IMR-90 (cell line): ENCODE results near the gene LAMA2. TPM values are rescaled to one million over a fixed set of nuclear protein-coding genes. Genes with fewer than 3 reads are reported as not detected.

Experiments
- ATAC-seq: fragments of 200-7000 bp; cut with Tn5 transposase; 2 replicates; pipeline ENCODE4 v1.9.1; 2020; ENCODE audit warnings: low read depth, mild to moderate bottlenecking, moderate library complexity
- BruUV-seq: library from RNA; stranded (reverse); fragments of 400-500 nt; replicated peaks from 2 replicates; lab custom pipeline; 2021; lab: Mats Ljungman, UMichigan
- CTCF ChIA-PET: fragments of 300-600 bp; formaldehyde crosslinking; extraction: SDS; loops from one replicate; lab custom pipeline; 2021; ENCODE audit warnings: antibody characterized with exemption; lab: Yijun Ruan, JAX
- POLR2A ChIA-PET: fragments of 300-600 bp; sonication (Branson Sonifier 250); formaldehyde crosslinking; loops from one replicate; lab custom pipeline; 2022; ENCODE audit warnings: antibody characterized with exemption; ENCODE audit not compliant: unreplicated experiment; lab: Charles Lee
- DNase-seq: peaks from one replicate; pipeline ENCODE4 v3.0.0; 2013
- H2AFZ ChIP-seq: replicated peaks from 2 replicates; pipeline ENCODE3; 2013; ENCODE audit warnings: low read length, mild to moderate bottlenecking; ENCODE audit not compliant: poor library complexity
- H2AK5ac ChIP-seq: 2 replicates; pipeline ENCODE4 v1.6.1; 2013; ENCODE audit warnings: low read depth, low read length, inconsistent platforms
- H2AK9ac ChIP-seq: replicated peaks from 2 replicates; pipeline ENCODE3; 2013; ENCODE audit warnings: mild to moderate bottlenecking, low read depth, low read length, moderate library complexity; ENCODE audit not compliant: poor library complexity
- H2BK120ac ChIP-seq: 2 replicates; pipeline ENCODE4 v1.6.1; 2013; ENCODE audit warnings: low read depth, low read length, inconsistent platforms
- H2BK15ac ChIP-seq: 3 replicates; pipeline ENCODE4 v1.6.1; 2013; ENCODE audit warnings: low read depth, low read length, inconsistent platforms
- H2BK20ac ChIP-seq: 2 replicates; pipeline ENCODE4 v1.6.1; 2013; ENCODE audit warnings: low read depth, mild to moderate bottlenecking, inconsistent platforms, low read length, moderate library complexity
- H2BK5ac ChIP-seq: 2 replicates; pipeline ENCODE4 v1.6.1; 2013; ENCODE audit warnings: mild to moderate bottlenecking, low read depth, low read length, inconsistent platforms; ENCODE audit not compliant: poor library complexity, severe bottlenecking
- H3K14ac ChIP-seq: replicated peaks from 2 replicates; pipeline ENCODE4 v1.6.1; 2013; ENCODE audit warnings: low read depth, low read length, inconsistent platforms
- H3K18ac ChIP-seq: 2 replicates; pipeline ENCODE4 v1.6.1; 2013; ENCODE audit warnings: low read depth, low read length, control low read depth
- H3K23ac ChIP-seq: 2 replicates; pipeline ENCODE4 v1.6.1; 2013; ENCODE audit warnings: low read depth, low read length, inconsistent platforms
- H3K27ac ChIP-seq: 2 replicates; pipeline ENCODE4 v1.5.1; 2013; ENCODE audit warnings: mild to moderate bottlenecking, control low read depth, low read length; ENCODE audit not compliant: insufficient read depth
- H3K27me3 ChIP-seq: 2 replicates; pipeline ENCODE4 v1.6.1; 2013; ENCODE audit warnings: low read length; ENCODE audit not compliant: control insufficient read depth, insufficient read depth
- H3K36me3 ChIP-seq: 2 replicates; pipeline ENCODE4 v1.6.1; 2013; ENCODE audit warnings: low read length, mixed read lengths; ENCODE audit not compliant: control insufficient read depth, insufficient read depth
- H3K4ac ChIP-seq: 2 replicates; pipeline ENCODE4 v1.6.1; 2013; ENCODE audit warnings: low read depth, low read length, inconsistent platforms
- H3K4me1 ChIP-seq: 2 replicates; pipeline ENCODE4 v1.6.1; 2013; ENCODE audit warnings: low read length, mixed read lengths; ENCODE audit not compliant: control insufficient read depth, insufficient read depth
- H3K4me2 ChIP-seq: 2 replicates; pipeline ENCODE4 v1.6.1; 2013; ENCODE audit warnings: low read depth, mild to moderate bottlenecking, control low read depth, low read length, moderate library complexity
- H3K4me3 ChIP-seq: 2 replicates; pipeline ENCODE4 v1.5.1; 2013; ENCODE audit warnings: low read depth, mild to moderate bottlenecking, control low read depth, low read length, moderate library complexity; ENCODE audit not compliant: insufficient read depth
- H3K56ac ChIP-seq: 2 replicates; pipeline ENCODE4 v1.6.1; 2013; ENCODE audit warnings: low read length, inconsistent platforms; ENCODE audit not compliant: insufficient read depth; ENCODE audit errors: extremely low read depth
- H3K79me1 ChIP-seq, 2 experiments: 2 replicates each; pipeline ENCODE4 v1.6.1; 2013; ENCODE audit warnings: low read length in 2 of 2, inconsistent platforms in 1 of 2, low read depth in 1 of 2
- H3K9ac ChIP-seq: 2 replicates; pipeline ENCODE4 v1.6.1; 2013; ENCODE audit warnings: low read depth, low read length, control low read depth
- H3K9me1 ChIP-seq: 2 replicates; pipeline ENCODE4 v1.6.1; 2013; ENCODE audit warnings: low read length, inconsistent platforms; ENCODE audit not compliant: insufficient read depth
- H3K9me3 ChIP-seq: 2 replicates; pipeline ENCODE4 v1.6.1; 2013; ENCODE audit warnings: low read length; ENCODE audit not compliant: control insufficient read depth, insufficient read depth
- H4K20me1 ChIP-seq: 2 replicates; pipeline ENCODE4 v1.6.1; 2013; ENCODE audit warnings: low read length, inconsistent platforms; ENCODE audit not compliant: insufficient read depth
- H4K5ac ChIP-seq: 2 replicates; pipeline ENCODE4 v1.6.1; 2013; ENCODE audit warnings: mild to moderate bottlenecking, low read depth, low read length, control low read depth
- H4K8ac ChIP-seq, 2 experiments: 2 replicates each; pipeline ENCODE4 v1.6.1; 2013; ENCODE audit warnings: low read depth in 2 of 2, low read length in 2 of 2, control low read depth in 1 of 2, inconsistent platforms in 1 of 2
- H4K91ac ChIP-seq: 2 replicates; pipeline ENCODE4 v1.6.1; 2013; ENCODE audit warnings: low read depth, low read length, inconsistent platforms; ENCODE audit not compliant: insufficient read depth
- BHLHE40 ChIP-seq: fragments of 150-350 bp; IDR thresholded peaks from 2 replicates; pipeline ENCODE4 v1.6.1; 2016; ENCODE audit warnings: mild to moderate bottlenecking, low read depth, low read length
- CEBPB ChIP-seq: IDR thresholded peaks from 2 replicates; pipeline ENCODE4 v1.6.1; 2012; ENCODE audit warnings: low read depth, low read length, improper control_type of control experiment
- CHD1 ChIP-seq: IDR thresholded peaks from 2 replicates; pipeline ENCODE4 v1.6.1; 2012; ENCODE audit warnings: low read depth, low read length, improper control_type of control experiment
- FOS ChIP-seq: fragments of 150-350 bp; IDR thresholded peaks from 2 replicates; pipeline ENCODE4 v1.6.1; 2016; ENCODE audit warnings: low read depth, low read length
- MXI1 ChIP-seq: IDR thresholded peaks from 2 replicates; pipeline ENCODE4 v1.6.1; 2012; ENCODE audit warnings: low read depth, mild to moderate bottlenecking, low read length, moderate library complexity, borderline replicate concordance
- POLR2A ChIP-seq: IDR thresholded peaks from 2 replicates; pipeline ENCODE4 v1.6.1; 2012; ENCODE audit warnings: mild to moderate bottlenecking, low read depth, low read length
- RFX5 ChIP-seq: IDR thresholded peaks from 2 replicates; pipeline ENCODE4 v1.8.0; 2012; ENCODE audit warnings: low read depth, mild to moderate bottlenecking, low read length, moderate library complexity
- WGBS, 2 experiments: methylation state at CpG; one replicate each; pipeline versions ENCODE4 v1.1.5 to v1.1.7; 2013; ENCODE audit warnings: missing lambda C conversion rate in 2 of 2; ENCODE audit not compliant: insufficient read length in 1 of 2; ENCODE audit errors: extremely low coverage in 2 of 2; 5-methylcytosine and 5-hydroxymethylcytosine counted together
- dilution Hi-C: fragments of 300-500 bp; cut with HindIII; formaldehyde crosslinking; loops from one replicate; pipeline ENCODE4 v1.14.3; 2018; ENCODE audit warnings: low sequenced_read_pairs; ENCODE audit not compliant: unreplicated experiment
- in situ Hi-C: fragments of 300-500 bp; cut with MboI; formaldehyde crosslinking; loops from 3 replicates; pipeline ENCODE4 v1.14.3; 2019; ENCODE audit warnings: low sequenced_read_pairs, inconsistent platforms, mixed read lengths
- intact Hi-C: fragments of 100-400 bp; cut with micrococcal nuclease; formaldehyde crosslinking; loops from 2 replicates; pipeline ENCODE4 v1.10.0; 2022
- polyA plus RNA-seq, 3 experiments: library from polyadenylated mRNA; depleted of rRNA; stranded (reverse); fragments of >200 nt; gene quantifications; 2 replicates each; pipeline ENCODE4 v1.2.3, GENCODE V29; 2012; ENCODE audit warnings: low replicate concordance in 1 of 3
- total RNA-seq: library from RNA; depleted of rRNA; stranded (reverse); fragments of >200 nt; gene quantifications from 2 replicates; pipeline ENCODE4 v1.2.3, GENCODE V29; 2012

The LAMA2 gene
- total and polyA plus RNA-seq, 2 of the 4 experiments (the other 2 are of a cell fraction): 9.9 to 13.3 TPM

- Histone ChIP-seq H4K20me1 (no peaks in the 10 kb centered on the region), H3K9me3 (no peaks in the 10 kb centered on the region), H3K23ac (peak overlapping the region; percentile 98), H3K56ac (peak overlapping the region; percentile 99), H3K36me3 (no peaks in the 10 kb centered on the region), H4K8ac (peak overlapping the region; percentile 92 to 96), H2AK5ac (peak overlapping the region; percentile 51; the same call in 1 of the 2 replicates), H3K4ac (peak overlapping the region; percentile 97; the same call in 1 of the 2 replicates), H2AK9ac (no peak overlapping the region), H3K4me3 (peak overlapping the region; percentile 42), H3K18ac (peak overlapping the region; percentile 64), H4K5ac (peak overlapping the region; percentile 55), H2AFZ (no peak overlapping the region), H3K4me2 (peak overlapping the region; percentile 84), H2BK120ac (peak overlapping the region; percentile 98), H2BK15ac (peak overlapping the region; percentile 98), H3K14ac (peak overlapping the region; percentile 98), H3K9me1 (peaks cover 4% of the 10 kb centered on the region), H3K9ac (peak overlapping the region; percentile 75), H2BK20ac (peak overlapping the region; percentile 100), H3K27me3 (no peaks in the 10 kb centered on the region), H3K79me1 (no peaks in the 10 kb centered on the region), H3K27ac (peak overlapping the region; percentile 99), H2BK5ac (peak overlapping the region; percentile 98), H3K4me1 (peaks cover 15% of the 10 kb centered on the region), H4K91ac (peak overlapping the region; percentile 95)
- ChIA-PET CTCF (interaction anchor here (0.7 kb wide), 1 partner anchor 58 kb away, joined by 3 read pairs; no protein-coding TSS in a partner anchor), POLR2A (no interaction called here)
- dilution Hi-C loops: no loop called here
- ATAC-seq (peak; percentile 80), DNase-seq (peak; percentile 98)
- TSS peak; percentile 97 for BruUV-seq
- in situ Hi-C loops: loop anchor here (10.0 kb wide), 2 partner anchors 274 to 534 kb away; no protein-coding TSS in a partner anchor
- intact Hi-C loops: no loop called here
- WGBS, 2 experiments: 0% methylated on average over 2 of the region's 9 CpGs; no CpG with 5 or more reads in 1 of the 2 experiments
- TF ChIP-seq CHD1 (peak; percentile 93; the same call in 1 of the 2 replicates), POLR2A (peak; percentile 93), FOS (peak; percentile 98), CEBPB (peak; percentile 73), RFX5 (no peak), MXI1 (no peak), BHLHE40 (peak; percentile 28; the same call in 1 of the 2 replicates)
These were observed 607.8 kb downstream of the LAMA2 start for GRCh38 chr6:129490521-129491255.
